ENCODE data around the gene REXO4.
"Not testable (repeated sequence)": the region's sequence is repeated elsewhere in the genome, so short reads cannot be mapped to it uniquely, and the experiment has no call there.

The REXO4 gene

DNA sequence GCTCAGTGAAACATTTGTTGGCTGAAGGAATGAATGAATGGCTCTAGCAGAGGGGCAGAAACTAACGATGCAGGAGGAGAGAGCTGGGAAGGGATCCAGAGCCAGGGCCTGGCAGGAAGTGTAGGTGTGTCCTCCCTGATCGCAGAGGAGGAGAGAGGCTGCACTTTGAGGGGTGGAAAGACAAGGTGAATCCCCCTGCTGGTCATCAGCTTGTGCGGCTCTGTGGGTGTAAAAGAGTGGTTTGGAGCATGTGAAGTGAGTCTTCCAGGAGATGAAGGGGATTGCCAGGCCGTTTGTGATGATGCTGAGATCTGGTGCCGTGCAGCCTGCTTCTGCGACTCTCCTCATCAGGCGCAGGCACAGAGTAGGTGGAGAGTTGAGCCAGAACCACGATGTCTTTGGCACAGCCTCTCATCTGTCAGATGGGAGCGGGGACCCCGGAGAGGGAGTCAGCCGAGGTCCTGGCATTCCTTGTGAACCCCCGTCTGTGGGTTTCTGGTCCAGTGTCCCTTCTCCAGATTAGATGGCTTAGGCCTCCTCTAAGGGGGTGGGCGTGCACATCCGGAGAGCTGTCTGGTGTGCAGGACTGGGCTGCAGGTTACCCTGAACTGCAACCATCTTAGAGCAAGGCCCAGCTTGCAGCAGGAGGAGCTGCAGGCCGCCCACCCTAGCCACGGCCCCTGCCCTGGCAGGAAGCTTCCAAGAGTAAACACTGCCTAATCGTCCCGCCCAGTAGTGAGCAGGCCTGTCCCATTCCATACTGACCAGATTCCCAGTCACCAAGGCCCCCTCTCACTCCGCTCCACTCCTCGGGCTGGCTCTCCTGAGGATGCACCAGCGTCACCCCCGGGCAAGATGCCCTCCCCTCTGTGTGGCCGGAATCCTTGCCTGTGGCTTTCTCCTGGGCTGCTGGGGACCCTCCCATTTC, 4.1 kb upstream of the REXO4 start, which contains the start of gene ADAMTS13:
Gene ADAMTS13 (plus strand): TSS at position 753 of the 928 bp plus-strand sequence. CDS start 77 bp downstream, at position 830.
- no peak for DNase-seq (ENCODE audit: low read depth)

GRCh38 chr9:133420392-133420827, 2.6 kb upstream of the REXO4 start:
- DNase-seq (ENCODE audit: low read depth) = no peak

GRCh38 chr9:133419005-133419404, 1.2 kb upstream of the REXO4 start:
- DNase-seq (ENCODE audit: low read depth) = no peak

- DNase-seq (ENCODE audit: low read depth) = no peak
Measured at GRCh38 chr9:133415170-133415569, 2.6 kb downstream of the REXO4 start.

DNA sequence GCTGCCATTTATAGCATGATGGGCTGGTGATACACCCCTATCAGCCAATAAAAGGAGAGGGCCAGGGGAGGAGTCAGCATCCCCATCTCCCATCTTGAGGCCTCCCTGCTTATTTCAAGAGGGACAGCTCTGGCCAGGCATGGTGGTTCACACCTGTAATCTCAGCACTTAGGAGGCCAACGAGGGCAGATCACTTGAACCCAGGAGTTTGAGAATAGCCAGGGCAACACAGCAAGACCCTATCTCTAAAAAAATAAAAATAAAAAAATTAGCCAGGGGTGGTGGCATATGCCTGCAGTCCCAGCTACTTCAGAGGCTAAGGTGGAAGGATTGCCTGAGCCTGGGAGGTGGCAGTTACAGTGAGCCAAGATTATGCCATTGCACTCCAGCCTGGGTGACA, 9.8 kb downstream of the REXO4 start:
- DNase-seq (ENCODE audit: low read depth) = no peak

- peak; percentile 71 for DNase-seq (ENCODE audit: low read depth)
Measured at GRCh38 chr9:133406480-133407307, 11.1 kb downstream of the REXO4 start.

- no peak for DNase-seq (ENCODE audit: low read depth)
Measured at GRCh38 chr9:133405508-133406438, 12.0 kb downstream of the REXO4 start.

- DNase-seq (ENCODE audit: low read depth) = no peak
Measured at GRCh38 chr9:133404454-133405002, 13.3 kb downstream of the REXO4 start.

DNA sequence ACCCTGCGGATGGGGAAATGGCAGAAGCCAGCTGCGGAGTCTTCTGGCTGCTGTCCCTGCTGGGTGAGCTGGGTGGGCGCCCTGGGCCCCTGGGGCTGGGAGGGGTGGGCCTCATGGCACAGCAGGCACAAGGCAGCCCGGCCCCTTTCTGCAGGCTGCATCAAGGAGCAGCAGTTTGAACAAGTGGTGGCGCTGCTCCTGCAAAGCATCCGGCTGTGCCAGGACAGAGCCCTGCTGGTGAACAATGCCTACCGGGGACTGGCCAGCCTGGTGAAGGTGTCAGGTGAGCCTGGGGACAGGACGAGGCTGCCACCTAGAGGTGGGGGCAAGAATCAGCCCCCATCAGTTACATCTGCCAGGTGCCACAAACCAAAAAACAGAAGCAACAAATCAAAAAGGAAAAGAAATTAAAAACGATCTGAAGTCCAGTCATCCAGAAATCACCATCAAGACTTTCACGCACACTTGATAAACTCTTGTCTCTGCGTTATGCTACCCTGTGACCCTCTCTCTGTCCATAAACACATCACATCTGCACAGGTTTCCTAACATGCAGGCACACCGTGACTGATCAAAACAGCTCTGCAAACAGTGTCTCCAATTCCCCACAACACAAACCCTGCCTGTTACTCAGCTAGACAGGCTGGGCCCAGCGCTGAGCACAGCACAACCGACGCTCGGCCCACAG, 13.9 kb downstream of the REXO4 start:
- peak; percentile 45 for DNase-seq (ENCODE audit: low read depth)

DNA sequence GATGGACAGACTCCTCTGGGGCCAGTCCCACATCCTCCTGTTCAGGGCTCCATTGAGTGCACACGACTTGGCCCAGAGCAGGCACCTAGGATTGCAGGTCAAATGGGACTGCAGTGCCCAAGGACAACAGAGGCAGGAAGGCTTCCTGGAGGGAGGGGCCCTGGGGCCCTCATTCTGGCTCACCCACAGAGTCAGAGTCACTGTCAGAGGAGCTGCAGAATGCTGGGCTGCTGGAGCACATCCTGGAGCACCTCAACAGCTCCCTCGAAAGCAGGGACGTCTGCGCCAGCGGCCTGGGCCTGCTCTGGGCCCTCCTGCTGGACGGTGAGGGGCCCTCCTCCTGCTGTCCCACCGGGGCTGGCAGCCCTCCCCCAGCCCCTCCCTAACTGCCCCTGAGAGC, 15.1 kb downstream of the REXO4 start:
- no peak for DNase-seq (ENCODE audit: low read depth)

GRCh38 chr9:133401588-133401987, 16.2 kb downstream of the REXO4 start:
- no peak for DNase-seq (ENCODE audit: low read depth)

DNA sequence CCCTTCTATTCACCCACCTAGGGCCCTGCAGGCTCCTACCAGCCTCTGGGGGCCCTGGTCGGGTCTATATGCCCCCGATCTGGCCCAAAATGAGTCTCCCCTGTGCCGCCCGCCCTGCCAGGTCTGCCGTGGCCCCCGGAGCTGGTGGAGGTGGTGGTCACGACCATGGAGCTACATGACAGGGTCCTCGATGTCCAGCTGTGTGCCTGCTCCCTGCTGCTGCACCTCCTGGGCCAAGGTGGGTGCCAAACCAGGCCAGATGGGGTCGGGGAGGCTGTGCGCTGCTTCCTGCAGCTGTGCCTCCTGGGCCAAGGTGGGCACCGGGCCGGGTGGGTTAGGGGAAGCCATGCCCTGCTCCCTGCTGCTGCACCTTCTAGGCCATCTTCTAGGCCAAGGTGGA, 17.5 kb downstream of the REXO4 start:
- DNase-seq (ENCODE audit: low read depth) = no peak

DNA sequence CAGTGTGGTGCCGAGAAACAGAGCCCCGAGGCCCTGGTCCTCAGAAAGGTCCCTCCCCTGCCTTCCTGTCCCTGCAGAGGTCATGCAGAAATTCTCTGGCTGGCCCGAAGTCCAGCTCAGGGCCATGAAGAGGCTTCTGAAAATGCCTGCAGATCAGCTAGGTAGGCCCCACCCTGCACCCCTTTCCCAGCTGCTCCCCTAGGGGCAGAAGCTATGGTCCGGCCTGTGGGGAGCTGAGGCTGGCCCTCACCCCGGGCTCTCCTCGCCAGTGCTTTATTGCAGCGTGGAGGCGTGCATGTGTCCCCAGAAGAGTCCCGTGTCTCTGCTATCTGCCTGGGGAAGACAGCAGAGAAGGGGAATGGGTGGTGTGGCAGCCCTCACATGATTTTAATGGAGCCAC, 19.9 kb downstream of the REXO4 start:
- DNase-seq (ENCODE audit: low read depth) = no peak

DNA sequence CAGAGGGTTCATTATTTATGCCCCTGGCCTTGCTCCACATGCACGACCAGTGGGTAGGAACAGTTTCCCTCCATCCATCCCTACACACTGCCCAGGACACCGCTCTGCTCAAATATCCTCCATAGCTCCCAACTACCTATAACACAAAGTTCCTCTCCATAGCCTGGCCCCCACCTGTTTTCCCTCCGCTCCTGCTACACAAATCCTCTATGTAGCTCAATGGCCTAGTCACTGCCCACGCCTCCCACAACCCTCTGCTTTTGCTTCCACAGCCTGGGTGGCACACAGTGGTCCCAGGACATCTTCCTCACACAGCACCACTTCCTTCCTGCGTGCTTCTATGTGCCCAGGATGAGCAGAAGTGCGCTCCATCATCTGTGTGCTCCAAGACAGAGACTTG, 20.4 kb downstream of the REXO4 start:
- DNase-seq (ENCODE audit: low read depth) = no peak

DNA sequence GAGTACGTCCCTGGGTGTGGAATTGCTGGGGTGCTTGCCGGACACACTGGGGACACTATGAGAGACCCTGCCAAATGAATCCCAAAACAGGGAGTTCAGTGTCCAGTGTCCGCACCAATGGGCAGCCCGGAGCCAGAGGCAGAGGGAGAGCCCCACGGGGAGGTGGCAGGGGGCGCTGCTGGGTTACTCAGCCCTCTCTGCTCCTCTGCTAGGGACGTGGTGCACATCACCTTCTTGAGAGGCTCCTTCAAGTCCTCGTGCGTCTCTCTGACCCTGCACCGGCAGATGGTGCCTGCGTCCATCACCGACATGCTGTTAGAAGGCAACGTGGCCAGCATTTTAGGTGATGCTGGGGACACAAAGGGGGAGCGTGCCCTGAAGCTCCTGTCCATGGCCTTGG, 20.9 kb downstream of the REXO4 start:
- no peak for DNase-seq (ENCODE audit: low read depth)

DNA sequence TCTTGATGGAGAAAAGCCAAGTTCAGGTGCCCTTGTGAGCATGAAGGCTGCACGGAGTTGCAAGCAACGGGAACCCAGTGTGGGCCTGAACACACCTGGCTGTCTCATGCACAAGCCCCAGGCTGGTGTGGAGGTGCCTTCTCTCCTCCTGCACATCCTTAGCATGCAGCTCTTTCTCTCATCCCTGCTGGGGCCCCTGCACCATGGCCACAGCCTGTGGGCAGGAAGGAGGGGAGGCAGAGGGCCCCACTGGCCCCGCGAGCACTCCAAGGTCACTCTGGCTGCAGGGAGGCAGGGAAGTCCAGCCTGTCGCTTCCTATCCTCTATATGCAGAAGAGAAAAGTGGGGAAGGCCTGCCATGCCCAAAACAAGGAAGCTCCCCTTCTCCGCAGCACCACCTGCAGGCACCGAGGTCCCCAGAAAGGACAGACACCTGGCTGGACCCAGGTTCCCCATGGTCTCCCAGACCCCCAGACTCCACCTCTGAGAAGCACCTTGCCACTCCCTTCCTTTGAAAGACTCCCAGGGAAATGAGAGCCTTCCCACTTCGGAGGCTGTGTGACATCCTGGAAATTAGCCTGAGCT, 23.0 kb downstream of the REXO4 start:
- no peak for DNase-seq (ENCODE audit: low read depth)

GRCh38 chr9:133393399-133393798, 24.4 kb downstream of the REXO4 start:
- DNase-seq (ENCODE audit: low read depth) = no peak

GRCh38 chr9:133392308-133392707, 25.5 kb downstream of the REXO4 start:
- not testable (repeated sequence) for DNase-seq (ENCODE audit: low read depth)

DNA sequence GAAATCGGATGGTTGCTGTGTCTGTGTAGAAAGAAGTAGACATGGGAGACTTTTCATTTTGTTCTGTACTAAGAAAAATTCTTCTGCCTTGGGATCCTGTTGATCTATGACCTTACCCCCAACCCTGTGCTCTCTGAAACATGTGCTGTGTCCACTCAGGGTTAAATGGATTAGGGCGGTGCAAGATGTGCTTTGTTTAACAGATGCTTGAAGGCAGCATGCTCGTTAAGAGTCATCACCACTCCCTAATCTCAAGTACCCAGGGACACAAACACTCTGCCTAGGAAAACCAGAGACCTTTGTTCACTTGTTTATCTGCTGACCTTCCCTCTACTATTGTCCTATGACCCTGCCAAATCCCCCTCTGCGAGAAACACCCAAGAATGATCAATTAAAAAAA, 26.4 kb downstream of the REXO4 start:
- DNase-seq (ENCODE audit: low read depth) = not testable (repeated sequence)

- DNase-seq (ENCODE audit: low read depth) = no peak
Measured at GRCh38 chr9:133390713-133391112, 27.1 kb downstream of the REXO4 start.
